K562 (cell line): ENCODE results near the gene NOTCH3. TPM values are rescaled to one million over a fixed set of nuclear protein-coding genes. Genes with fewer than 3 reads are reported as not detected.

ENCODE experiments used
- ARHGAP35 ChIP-seq: fragments of 450-650 bp; IDR thresholded peaks from 2 replicates; pipeline ENCODE4 v1.6.1; 2018; ENCODE audit not compliant: partially characterized antibody
- GATA2 ChIP-seq: sonication (generic); formaldehyde crosslinking; IDR thresholded peaks from 2 replicates; pipeline ENCODE4 v1.4.0; 2020; ENCODE audit warnings: mild to moderate bottlenecking, missing genetic modification reagents
- KDM4B ChIP-seq, 2 experiments: fragments of 450-650 bp in 1 of 2; sonication (generic) in 1 of 2; IDR thresholded peaks; 2 replicates each; pipeline ENCODE4 v1.6.1; 2016 to 2017; ENCODE audit warnings: borderline replicate concordance in 2 of 2, antibody characterized with exemption in 1 of 2, low read depth in 1 of 2, mild to moderate bottlenecking in 1 of 2
- NFYB ChIP-seq: IDR thresholded peaks from 2 replicates; pipeline ENCODE4 v1.6.1; 2011; ENCODE audit warnings: mild to moderate bottlenecking, moderate library complexity; ENCODE audit not compliant: insufficient read length; ENCODE audit errors: extremely low read depth
- polyA plus RNA-seq, 8 experiments: library from polyadenylated mRNA; depleted of rRNA in 4 of 8; stranded (reverse) in 5 of 8; unstranded in 3 of 8; fragments of >200 nt; fragmentation: Nextera tagmentation in 2 of 8; fragmentation: Illumina TruSeq in 1 of 8; extraction: Ambion mirVana in 2 of 8; extraction: Trizol in 1 of 8; gene quantifications; 2 replicates each; pipeline versions ENCODE4 v1.2.1 to v1.2.3, GENCODE V29; 2011 to 2014; ENCODE audit warnings: inconsistent platforms in 1 of 8, missing spikeins in 1 of 8
- total RNA-seq, 7 experiments: library from RNA; depleted of rRNA in 6 of 7; stranded (reverse); fragments of >200 nt in 6 of 7; fragmentation: Illumina TruSeq in 2 of 7; extraction: Trizol in 2 of 7; gene quantifications; 2 replicates each; pipeline versions ENCODE4 v1.2.1 to v1.2.3, GENCODE V29; 2011 to 2021; ENCODE audit warnings: low replicate concordance in 1 of 7
- TF ChIP-seq, protein P1 (sequence below): fragments of 450-650 bp; IDR thresholded peaks from 2 replicates; pipeline ENCODE4 v1.6.1; 2016; ENCODE audit warnings: mild to moderate bottlenecking, moderate library complexity
- TF ChIP-seq, protein P2 (sequence below): fragments of 250-450 bp; sonication (Bioruptor Pico); IDR thresholded peaks from 2 replicates; pipeline ENCODE4 v1.4.0; 2020; ENCODE audit warnings: mild to moderate bottlenecking, moderate library complexity

NOTCH3 gene
- total and polyA plus RNA-seq, 9 of the 15 experiments (the other 6 are each of a cell fraction or from before 2014, with no cell fraction given): under 0.01 to 1.2 (median 0.16) TPM

DNA sequence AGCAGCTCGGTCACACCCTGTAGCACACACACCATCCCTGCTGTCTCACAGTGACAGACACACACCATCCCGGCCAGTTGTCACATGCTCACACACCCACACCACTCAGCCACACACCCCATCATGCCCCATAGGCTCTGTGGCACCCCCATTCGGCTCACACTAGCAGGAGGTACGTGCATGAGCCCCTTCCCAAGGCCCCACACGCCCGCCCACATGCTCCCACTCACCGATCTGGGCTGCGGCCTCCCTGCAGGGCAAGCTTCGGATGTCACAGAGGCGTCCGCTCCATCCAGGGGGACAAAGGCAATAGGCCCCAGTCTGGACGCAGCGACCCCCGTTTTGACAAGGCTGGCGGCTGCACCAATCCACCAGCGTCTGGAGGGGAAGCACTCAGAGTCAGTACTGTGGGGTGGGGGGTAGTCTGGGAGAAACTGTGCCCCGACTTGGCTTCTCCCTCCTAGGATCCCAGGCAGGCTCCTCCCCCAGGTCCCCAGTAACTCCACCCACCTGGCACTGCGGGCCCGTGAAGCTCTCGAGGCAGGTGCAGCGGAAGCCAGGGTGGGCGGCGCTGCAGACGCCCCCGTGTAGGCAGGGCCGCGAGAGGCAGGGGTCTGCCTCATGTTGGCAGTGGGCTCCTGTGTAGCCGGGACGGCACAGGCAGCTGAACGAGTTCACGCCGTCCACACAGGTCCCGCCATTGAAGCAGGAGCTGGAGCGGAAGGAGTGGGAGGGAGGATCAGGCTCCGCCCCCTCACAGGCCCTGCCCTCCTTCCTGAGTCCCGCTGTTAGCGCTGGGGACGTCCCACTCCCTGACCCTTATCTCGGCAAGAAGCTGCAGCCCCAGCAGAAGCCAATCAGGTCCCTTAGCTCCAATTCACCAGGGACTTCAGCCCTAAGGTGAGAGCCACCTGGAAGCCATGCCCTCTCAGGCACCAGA is 20.1 kb downstream of the NOTCH3 start (continued):
- TF ChIP-seq, protein P1, sequence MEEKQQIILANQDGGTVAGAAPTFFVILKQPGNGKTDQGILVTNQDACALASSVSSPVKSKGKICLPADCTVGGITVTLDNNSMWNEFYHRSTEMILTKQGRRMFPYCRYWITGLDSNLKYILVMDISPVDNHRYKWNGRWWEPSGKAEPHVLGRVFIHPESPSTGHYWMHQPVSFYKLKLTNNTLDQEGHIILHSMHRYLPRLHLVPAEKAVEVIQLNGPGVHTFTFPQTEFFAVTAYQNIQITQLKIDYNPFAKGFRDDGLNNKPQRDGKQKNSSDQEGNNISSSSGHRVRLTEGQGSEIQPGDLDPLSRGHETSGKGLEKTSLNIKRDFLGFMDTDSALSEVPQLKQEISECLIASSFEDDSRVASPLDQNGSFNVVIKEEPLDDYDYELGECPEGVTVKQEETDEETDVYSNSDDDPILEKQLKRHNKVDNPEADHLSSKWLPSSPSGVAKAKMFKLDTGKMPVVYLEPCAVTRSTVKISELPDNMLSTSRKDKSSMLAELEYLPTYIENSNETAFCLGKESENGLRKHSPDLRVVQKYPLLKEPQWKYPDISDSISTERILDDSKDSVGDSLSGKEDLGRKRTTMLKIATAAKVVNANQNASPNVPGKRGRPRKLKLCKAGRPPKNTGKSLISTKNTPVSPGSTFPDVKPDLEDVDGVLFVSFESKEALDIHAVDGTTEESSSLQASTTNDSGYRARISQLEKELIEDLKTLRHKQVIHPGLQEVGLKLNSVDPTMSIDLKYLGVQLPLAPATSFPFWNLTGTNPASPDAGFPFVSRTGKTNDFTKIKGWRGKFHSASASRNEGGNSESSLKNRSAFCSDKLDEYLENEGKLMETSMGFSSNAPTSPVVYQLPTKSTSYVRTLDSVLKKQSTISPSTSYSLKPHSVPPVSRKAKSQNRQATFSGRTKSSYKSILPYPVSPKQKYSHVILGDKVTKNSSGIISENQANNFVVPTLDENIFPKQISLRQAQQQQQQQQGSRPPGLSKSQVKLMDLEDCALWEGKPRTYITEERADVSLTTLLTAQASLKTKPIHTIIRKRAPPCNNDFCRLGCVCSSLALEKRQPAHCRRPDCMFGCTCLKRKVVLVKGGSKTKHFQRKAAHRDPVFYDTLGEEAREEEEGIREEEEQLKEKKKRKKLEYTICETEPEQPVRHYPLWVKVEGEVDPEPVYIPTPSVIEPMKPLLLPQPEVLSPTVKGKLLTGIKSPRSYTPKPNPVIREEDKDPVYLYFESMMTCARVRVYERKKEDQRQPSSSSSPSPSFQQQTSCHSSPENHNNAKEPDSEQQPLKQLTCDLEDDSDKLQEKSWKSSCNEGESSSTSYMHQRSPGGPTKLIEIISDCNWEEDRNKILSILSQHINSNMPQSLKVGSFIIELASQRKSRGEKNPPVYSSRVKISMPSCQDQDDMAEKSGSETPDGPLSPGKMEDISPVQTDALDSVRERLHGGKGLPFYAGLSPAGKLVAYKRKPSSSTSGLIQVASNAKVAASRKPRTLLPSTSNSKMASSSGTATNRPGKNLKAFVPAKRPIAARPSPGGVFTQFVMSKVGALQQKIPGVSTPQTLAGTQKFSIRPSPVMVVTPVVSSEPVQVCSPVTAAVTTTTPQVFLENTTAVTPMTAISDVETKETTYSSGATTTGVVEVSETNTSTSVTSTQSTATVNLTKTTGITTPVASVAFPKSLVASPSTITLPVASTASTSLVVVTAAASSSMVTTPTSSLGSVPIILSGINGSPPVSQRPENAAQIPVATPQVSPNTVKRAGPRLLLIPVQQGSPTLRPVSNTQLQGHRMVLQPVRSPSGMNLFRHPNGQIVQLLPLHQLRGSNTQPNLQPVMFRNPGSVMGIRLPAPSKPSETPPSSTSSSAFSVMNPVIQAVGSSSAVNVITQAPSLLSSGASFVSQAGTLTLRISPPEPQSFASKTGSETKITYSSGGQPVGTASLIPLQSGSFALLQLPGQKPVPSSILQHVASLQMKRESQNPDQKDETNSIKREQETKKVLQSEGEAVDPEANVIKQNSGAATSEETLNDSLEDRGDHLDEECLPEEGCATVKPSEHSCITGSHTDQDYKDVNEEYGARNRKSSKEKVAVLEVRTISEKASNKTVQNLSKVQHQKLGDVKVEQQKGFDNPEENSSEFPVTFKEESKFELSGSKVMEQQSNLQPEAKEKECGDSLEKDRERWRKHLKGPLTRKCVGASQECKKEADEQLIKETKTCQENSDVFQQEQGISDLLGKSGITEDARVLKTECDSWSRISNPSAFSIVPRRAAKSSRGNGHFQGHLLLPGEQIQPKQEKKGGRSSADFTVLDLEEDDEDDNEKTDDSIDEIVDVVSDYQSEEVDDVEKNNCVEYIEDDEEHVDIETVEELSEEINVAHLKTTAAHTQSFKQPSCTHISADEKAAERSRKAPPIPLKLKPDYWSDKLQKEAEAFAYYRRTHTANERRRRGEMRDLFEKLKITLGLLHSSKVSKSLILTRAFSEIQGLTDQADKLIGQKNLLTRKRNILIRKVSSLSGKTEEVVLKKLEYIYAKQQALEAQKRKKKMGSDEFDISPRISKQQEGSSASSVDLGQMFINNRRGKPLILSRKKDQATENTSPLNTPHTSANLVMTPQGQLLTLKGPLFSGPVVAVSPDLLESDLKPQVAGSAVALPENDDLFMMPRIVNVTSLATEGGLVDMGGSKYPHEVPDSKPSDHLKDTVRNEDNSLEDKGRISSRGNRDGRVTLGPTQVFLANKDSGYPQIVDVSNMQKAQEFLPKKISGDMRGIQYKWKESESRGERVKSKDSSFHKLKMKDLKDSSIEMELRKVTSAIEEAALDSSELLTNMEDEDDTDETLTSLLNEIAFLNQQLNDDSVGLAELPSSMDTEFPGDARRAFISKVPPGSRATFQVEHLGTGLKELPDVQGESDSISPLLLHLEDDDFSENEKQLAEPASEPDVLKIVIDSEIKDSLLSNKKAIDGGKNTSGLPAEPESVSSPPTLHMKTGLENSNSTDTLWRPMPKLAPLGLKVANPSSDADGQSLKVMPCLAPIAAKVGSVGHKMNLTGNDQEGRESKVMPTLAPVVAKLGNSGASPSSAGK: peak; percentile 79
- TF ChIP-seq NFYB: peak; percentile 48
- TF ChIP-seq KDM4B (IDR thresholded peaks at IDR 0.05; ENCODE audit: borderline replicate concordance in 2 of 2, low read depth in 1 of 2): no peak
- TF ChIP-seq GATA2 (CRISPR knock-in tag): peak; percentile 15; the same call in 1 of the 2 replicates
- no peak for TF ChIP-seq ARHGAP35
- TF ChIP-seq, protein P2, sequence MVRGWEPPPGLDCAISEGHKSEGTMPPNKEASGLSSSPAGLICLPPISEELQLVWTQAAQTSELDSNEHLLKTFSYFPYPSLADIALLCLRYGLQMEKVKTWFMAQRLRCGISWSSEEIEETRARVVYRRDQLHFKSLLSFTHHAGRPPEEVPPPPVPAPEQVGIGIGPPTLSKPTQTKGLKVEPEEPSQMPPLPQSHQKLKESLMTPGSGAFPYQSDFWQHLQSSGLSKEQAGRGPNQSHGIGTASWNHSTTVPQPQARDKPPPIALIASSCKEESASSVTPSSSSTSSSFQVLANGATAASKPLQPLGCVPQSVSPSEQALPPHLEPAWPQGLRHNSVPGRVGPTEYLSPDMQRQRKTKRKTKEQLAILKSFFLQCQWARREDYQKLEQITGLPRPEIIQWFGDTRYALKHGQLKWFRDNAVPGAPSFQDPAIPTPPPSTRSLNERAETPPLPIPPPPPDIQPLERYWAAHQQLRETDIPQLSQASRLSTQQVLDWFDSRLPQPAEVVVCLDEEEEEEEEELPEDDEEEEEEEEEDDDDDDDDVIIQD (CRISPR knock-in tag): no peak
